GM19043 (cell line): ENCODE measurements around the gene SLC17A7.
"Not testable (repeated sequence)": the region's sequence is repeated elsewhere in the genome, so short reads cannot be mapped to it uniquely, and the experiment has no call there.

ENCODE experiments used
- ATAC-seq: cut with Tn5 transposase; IDR thresholded peaks from one replicate; pipeline ENCODE4 v1.9.1; 2021; ENCODE audit warnings: low read depth; ENCODE audit not compliant: unreplicated experiment

The SLC17A7 gene

GRCh38 chr19:49445997-49446396 lies 4.7 kb upstream of the SLC17A7 start:
- no peak for ATAC-seq

- ATAC-seq, result not testable (repeated sequence)
Measured at GRCh38 chr19:49444100-49444700, 2.9 kb upstream of the SLC17A7 start.

DNA sequence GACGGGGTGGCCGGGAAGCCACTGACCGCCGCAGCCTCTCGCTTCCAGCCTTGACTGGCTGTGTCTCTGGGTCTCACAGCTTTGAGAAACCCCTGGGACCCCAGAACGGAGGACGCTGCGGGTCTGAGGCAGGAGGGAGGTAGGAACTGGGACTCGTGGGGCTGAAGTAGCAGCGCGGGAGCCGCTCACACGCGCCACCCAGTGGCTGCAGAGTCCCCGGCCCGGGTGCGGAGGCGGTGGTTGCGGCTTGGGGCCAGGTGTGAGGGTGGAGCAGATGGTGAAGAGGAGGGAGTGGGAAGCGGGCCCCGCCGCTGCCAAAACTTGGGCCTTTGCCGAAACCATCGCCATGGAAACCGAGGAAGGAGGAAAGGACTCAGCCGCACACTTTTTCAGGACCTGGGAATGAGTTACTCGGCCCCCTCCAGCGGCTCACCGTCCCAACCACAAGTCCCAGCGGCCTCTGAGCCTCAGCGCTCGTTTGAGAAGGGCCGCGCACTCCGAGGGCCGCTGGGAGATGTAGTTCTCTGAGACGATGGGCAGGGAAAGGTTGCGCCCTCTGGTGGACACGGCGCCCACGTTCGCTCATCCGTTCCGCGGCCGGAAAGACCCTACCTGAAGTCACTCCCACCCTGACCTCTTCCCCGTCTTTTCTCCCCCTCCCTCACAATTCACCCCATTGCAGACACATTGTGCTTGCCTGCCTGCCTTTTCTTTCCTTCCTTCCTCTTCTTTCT lies 2.2 kb upstream of the SLC17A7 start:
- peak; percentile 73 for ATAC-seq

- ATAC-seq, result no peak
Measured at GRCh38 chr19:49442771-49443365, 1.5 kb upstream of the SLC17A7 start.

DNA sequence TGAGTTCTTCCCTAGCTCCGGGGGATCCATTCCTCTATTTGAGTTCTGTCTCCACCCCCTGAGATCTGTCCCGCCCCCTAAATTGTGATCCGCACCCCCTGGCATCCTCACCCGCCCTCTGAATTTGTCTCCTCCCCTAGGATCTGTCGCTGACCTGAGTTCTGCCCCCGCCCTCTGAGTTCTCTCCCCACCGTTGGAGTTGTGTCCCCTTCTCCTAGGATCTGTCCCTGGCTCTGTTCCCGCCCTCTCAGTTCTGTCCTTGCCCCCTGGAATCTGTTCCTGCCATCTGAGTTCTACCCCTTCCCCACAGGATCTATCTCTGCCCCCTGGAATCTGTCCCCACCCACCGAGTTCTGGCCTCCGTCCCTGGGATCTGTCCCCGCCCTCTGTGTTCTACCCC lies 1.0 kb upstream of the SLC17A7 start:
- no peak for ATAC-seq

DNA sequence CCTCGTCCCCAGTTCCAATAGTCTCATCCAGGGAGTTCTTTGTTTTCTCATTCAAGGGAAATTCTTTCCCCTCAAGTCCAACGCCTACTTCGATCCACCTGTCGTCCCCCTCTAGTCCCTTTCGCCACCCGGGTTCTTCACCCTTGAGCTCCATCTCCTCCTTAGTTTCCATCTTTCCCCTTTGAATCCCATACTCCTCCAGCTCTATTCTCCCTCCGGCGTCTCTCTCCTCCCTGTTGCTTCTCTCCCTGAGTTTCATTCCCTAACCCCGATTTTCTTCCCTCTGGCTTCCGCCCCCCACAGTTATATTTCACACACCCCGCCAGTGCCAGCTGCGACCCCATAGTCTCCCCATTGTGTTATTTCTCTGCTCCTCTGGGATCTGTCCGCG lies 628 bp upstream of the SLC17A7 start:
- ATAC-seq, result no peak

DNA sequence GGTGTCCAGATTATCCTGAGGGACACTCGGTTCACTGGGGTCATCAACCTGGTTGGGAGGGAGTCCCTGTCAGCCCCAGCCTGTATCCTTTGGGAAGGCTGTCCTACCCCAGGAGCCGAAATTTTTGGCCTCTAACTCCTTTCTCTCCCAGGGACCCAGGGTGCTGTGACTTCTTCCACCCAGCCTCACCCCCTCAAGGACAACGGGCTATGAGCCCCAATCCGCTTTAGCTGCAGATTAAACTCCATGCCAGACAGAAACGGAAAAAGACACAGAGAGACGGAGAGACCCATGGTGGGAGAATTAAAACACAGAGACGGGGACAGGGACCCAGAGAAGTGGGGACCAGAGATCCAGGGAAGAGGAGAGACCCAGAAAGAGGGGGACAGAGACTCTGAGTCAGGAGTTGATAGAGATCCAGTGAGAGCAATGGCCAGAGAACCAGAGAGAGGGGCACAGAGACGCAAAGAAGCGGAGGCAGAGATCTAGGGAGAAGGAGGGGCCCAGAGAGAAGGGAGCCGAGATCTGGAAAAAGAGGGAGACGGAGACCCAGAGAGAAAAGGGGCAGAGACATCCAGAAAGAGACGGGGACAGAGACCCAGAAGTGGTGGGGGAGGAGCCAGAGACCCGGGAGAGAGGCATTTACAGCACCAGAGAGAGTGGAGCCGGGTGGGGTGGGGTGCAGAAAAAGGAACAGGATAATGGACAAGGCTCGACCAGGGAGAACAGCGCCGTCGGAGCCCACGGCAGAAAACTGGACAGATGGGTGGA lies 703 bp downstream of the SLC17A7 start:
- no peak for ATAC-seq

DNA sequence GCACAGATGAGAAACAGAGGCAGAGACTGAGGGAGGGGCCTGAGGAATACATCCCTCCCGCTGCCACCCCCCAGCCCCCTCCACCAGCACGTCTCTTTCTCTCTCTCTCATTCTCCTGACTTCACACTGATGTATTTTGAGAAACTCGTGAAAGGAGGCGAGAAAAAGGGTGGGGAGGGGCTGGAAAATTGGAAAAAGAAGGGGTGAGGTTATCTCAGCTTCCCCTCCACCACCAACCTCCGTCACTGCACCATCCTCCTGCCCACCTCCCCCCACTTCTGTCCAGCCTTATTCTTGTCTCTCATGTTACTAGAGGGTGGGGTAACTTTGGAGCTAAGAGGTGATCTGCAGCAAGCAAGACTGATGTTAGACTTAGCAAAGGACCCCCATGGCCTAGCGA lies 1.5 kb downstream of the SLC17A7 start:
- ATAC-seq, result no peak

GRCh38 chr19:49438261-49438660 lies 3.1 kb downstream of the SLC17A7 start:
- no peak for ATAC-seq

DNA sequence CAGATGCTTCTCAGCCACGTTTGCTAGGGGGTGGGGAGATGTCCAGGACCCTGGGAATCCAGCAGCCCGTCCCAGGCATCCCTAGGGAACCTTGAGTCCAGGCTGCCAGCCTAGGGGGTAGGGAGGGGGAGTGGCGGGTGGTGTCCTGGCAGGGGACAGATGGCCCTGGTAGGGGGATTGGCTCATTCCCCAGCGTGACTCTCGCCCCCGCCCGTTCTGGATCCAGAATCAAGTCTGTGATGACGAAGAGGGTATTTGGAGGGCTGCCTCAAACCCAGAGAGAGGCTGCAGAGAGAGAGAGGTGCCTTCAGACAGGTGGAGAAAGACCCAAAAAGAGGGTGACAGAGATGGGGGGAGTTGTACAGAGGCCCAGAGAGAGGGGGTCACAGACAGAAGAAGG lies 4.1 kb downstream of the SLC17A7 start:
- no peak for ATAC-seq

DNA sequence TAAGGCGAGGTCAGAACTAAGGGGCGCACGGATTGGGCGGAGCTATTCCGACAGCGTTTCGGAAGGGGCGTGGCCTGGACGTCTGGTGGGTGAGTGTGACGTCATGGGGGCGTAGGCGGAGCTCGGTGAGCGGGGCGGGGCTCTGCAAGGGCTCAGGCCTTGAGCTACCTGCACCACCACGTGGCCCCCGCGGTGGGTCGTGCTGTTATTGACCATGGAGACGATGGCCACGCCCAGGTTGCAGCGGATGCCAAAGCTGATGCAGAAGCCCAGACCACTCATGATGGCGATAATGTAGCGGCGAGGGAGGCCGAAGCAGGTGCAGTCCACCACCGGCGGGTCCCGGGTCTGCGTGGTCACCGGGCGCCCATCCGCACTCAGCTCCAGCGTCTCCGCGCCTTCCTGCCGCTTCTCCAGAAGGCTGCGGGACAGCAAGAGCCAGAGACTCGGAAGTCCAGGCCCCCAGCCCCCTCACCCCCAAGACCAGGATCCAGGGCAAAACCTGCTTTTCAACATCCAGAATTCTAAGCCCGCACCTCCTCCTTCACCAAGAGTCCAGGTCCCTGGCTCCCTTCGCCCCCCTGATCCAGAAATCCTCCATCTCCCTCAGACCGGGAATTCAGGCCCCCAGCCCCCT lies 4.8 kb downstream of the SLC17A7 start:
- no peak for ATAC-seq

- no peak for ATAC-seq
Measured at GRCh38 chr19:49435670-49436069, 5.7 kb downstream of the SLC17A7 start.

DNA sequence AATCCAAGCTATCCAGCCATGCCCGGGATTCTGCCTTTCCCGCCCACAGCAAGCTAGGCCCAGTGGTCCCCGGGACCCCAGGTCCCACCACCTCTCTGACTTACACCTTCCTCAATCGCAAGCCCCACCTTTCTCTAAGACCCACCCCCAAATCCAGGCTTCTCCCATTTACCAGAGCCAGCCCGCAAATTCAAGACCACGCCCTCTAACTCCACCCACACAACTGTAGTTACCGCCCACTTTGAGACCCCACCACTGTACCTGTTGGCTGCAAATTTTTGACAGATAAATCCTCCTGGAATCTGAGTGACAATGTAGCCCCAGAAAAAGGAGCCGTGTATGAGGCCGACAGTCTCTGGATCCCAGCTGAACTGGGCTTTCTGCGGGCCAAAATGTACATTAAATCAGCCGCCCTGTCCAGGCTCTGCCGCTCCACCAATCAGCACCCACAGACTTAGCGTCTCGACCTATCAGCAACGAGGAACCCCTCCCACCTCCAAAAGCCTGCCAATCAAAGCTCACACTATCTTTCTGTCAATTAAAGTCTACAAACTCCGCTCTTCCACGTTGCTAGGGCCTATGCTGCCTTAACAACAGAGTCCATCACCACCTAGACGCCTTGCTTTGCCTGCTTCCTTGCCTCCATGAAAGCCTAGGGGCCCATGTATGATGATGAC lies 6.3 kb downstream of the SLC17A7 start:
- ATAC-seq, result no peak

DNA sequence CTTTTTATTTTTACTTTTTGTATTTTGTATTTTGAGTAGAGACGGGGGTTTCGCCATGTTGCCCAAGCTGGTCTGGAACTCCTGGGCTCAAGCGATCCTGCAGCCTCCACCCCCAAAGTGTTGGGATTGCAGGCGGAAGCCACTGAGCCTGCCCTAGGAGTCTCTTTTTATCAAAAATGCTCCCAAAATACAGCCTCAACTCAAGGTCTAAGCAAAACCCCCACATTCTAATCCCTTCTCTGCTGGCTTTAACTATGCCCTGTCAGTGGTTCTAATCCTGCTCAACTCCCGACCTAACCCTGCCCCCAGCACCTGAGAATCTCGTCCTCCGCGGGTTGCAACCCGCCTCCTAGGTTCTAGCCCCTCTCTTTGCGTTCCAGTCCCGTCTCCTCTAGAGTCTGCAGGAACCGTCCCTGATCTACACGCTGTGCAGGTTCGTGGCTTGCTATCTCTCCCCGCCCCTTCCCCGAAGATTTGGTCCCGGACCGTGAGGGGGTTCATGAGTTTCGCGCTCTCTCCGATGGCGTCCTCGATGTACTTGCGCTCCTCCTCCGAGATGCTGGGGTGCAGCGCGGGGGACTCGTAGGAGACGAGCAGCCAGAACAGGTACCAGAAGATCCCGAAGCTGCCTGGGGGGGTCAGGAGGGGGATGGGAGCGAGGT lies 8.0 kb downstream of the SLC17A7 start:
- no peak for ATAC-seq

DNA sequence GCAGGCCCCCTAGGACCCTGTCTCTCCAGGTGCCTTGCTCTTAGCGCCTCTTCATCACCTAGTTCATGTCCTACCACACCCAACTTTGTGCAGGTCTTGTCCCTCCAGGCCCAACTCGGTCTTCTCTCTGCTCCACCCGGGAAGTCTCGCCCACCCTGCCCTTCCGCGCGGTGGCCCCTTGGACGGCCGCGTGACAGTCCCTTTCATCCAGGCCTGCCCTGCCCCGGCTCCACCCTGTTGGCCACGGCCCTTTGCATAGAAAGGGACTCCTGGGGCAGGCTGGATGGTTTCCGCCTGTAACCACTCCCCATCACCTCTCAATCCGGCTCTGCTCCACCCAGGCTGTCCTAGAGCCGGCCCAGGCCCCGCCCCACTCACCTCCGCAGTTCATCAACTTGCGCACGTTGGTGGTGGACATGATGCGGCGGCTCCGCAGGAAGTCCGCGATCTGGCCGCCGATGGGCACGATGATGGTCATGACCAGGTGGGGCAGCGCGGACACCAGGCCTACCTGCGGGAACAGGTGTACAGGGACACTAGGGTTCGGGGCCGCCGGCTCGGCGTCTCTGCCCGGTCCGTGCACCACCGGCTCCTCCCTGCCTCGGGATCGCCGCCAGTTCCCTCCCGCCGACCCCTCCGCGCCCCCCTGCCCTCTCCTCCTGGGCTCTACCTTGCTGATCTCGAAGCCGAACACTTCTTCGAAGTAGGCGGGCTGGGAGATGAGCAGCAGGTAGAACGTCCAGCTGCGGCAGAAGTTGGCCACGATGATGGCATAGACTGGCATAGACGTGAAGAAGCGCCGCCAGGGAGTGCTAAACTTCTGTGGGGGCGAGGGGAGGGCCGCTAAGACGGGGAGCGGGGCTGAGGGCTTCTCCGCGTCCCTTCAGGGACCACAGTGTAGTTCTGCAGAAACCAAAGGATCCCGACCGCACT lies 8.9 kb downstream of the SLC17A7 start:
- no peak for ATAC-seq

DNA sequence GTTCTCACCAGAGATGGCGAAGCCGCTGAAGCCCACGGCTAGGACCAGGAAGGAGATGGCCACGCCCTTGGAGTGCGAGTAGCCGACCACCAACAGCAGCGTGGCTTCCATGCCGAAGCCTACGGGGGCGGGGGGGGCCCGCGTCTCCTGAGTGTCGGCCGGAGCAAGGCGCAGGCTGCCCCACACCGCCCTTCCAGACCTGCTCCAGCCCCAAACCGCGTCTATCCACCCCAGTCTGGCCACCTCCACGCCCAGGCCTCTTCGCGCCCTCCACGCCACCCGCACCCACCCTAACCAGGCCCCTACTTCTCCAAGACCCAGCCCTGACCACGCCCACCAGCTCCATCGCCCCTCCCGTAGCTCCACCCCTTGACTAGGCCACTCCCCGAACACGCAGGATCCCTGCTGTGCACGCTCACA lies 10.0 kb downstream of the SLC17A7 start:
- no peak for ATAC-seq

DNA sequence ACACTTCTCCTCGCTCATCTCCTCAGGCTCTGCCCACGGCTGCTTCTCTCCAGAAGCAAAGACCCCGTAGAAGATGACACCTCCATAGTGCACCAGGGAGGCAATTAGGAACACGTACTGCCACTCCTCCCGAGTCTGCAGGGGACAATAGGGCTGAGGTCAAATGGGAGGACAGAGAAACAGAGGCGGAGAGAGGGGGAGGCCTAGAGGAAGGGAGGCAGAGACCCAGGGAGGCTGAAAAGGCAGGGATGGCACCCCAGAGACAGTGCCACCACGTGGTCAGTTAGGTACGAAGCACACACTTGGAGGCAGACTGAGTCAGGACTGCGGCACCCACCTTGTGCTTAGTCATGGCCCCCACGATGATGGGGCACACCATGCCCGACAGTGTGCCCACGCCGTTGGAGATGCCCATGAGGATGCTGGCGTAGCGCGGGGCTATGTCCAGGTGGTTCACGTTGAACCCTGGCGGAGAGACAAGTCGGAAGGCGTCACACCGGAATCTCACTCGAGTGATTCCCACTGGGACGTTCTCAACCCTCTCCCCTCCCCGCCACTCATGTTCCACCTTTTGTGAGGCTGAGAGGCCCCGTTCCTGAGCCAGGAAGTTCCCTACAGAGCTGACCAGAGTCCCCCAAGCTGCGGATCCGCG lies 10.5 kb downstream of the SLC17A7 start:
- ATAC-seq, result no peak

GRCh38 chr19:49430172-49430677 lies 11.1 kb downstream of the SLC17A7 start:
- no peak for ATAC-seq
